SIG-M5 treated with dmso at 0.1 percent for 504 hours (cell line): ENCODE measurements around the gene MST1.

Experiments
- DNase-seq: peaks from one replicate; lab custom pipeline; 2025; ENCODE audit not compliant: unreplicated experiment; lab: John Stamatoyannopoulos, UW

MST1 gene

GRCh38 chr3:49718858-49719213 is 29.6 kb upstream of the MST1 start:
- no peak for DNase-seq

GRCh38 chr3:49717959-49718857 is 28.9 kb upstream of the MST1 start:
- DNase-seq: no peak

- no peak for DNase-seq
Measured at GRCh38 chr3:49717211-49717958, 28.1 kb upstream of the MST1 start.

GRCh38 chr3:49716691-49717210 is 27.5 kb upstream of the MST1 start:
- DNase-seq: no peak

GRCh38 chr3:49716169-49716568 is 26.9 kb upstream of the MST1 start:
- no peak for DNase-seq

- DNase-seq: no peak
Measured at GRCh38 chr3:49715611-49716121, 26.4 kb upstream of the MST1 start.

- DNase-seq: no peak
Measured at GRCh38 chr3:49714728-49715550, 25.7 kb upstream of the MST1 start.

- no peak for DNase-seq
Measured at GRCh38 chr3:49713336-49714105, 24.2 kb upstream of the MST1 start.

GRCh38 chr3:49712631-49713317 is 23.5 kb upstream of the MST1 start:
- no peak for DNase-seq

GRCh38 chr3:49712166-49712565 is 22.9 kb upstream of the MST1 start:
- no peak for DNase-seq

GRCh38 chr3:49711489-49711888 is 22.2 kb upstream of the MST1 start:
- no peak for DNase-seq

GRCh38 chr3:49709852-49710251 is 20.6 kb upstream of the MST1 start:
- DNase-seq: no peak

- no peak for DNase-seq
Measured at GRCh38 chr3:49707113-49707480, 17.8 kb upstream of the MST1 start.

GRCh38 chr3:49706456-49707112 is 17.3 kb upstream of the MST1 start:
- no peak for DNase-seq

- no peak for DNase-seq
Measured at GRCh38 chr3:49705390-49705960, 16.2 kb upstream of the MST1 start.

- DNase-seq: no peak
Measured at GRCh38 chr3:49704629-49705028, 15.4 kb upstream of the MST1 start.

GRCh38 chr3:49703956-49704355 is 14.7 kb upstream of the MST1 start:
- no peak for DNase-seq

- peak; percentile 60 for DNase-seq
Measured at GRCh38 chr3:49703443-49703927, 14.2 kb upstream of the MST1 start.

- no peak for DNase-seq
Measured at GRCh38 chr3:49702672-49703071, 13.4 kb upstream of the MST1 start.
